BJ (cell line): Measurements from ENCODE around the gene DGKQ. TPM values are rescaled to one million over a fixed set of nuclear protein-coding genes. Genes with fewer than 3 reads are reported as not detected.

Source experiments
- CTCF ChIA-PET: fragments of 350-600 bp; formaldehyde crosslinking; extraction: SDS; loops from one replicate; lab custom pipeline; 2021; ENCODE audit warnings: antibody characterized with exemption, inconsistent platforms; lab: Yijun Ruan, JAX
- POLR2A ChIA-PET: fragments of 300-600 bp; sonication (Branson Sonifier 250); formaldehyde crosslinking; extraction: SDS; loops from one replicate; lab custom pipeline; 2021; ENCODE audit warnings: antibody characterized with exemption; lab: Charles Lee
- DNase-seq: peaks from one replicate; pipeline ENCODE4 v3.0.0-alpha.2; 2011; ENCODE audit warnings: low read depth
- H3K27me3 ChIP-seq: 2 replicates; pipeline ENCODE4 v1.6.0; 2011; ENCODE audit warnings: low read length; ENCODE audit not compliant: control insufficient read depth, insufficient read depth
- H3K36me3 ChIP-seq: 2 replicates; pipeline ENCODE4 v1.5.1; 2011; ENCODE audit warnings: low read length; ENCODE audit not compliant: control insufficient read depth, insufficient read depth
- H3K4me3 ChIP-seq: 2 replicates; pipeline ENCODE4 v1.5.1; 2011; ENCODE audit warnings: low read depth, mild to moderate bottlenecking, control low read depth, low read length
- polyA plus RNA-seq: library from polyadenylated mRNA; depleted of rRNA; stranded (reverse); fragments of >200 nt; gene quantifications from 2 replicates; pipeline ENCODE4 v1.2.3, GENCODE V29; 2011
- TF ChIP-seq, protein P1 (sequence below): IDR thresholded peaks from 2 replicates; pipeline ENCODE4 v1.5.1; 2011; ENCODE audit warnings: low read depth, mild to moderate bottlenecking, control low read depth, inconsistent platforms, low read length, moderate library complexity; ENCODE audit not compliant: insufficient read depth

Gene DGKQ
- polyA plus RNA-seq, 1 experiment, result 6.5 TPM

DNA sequence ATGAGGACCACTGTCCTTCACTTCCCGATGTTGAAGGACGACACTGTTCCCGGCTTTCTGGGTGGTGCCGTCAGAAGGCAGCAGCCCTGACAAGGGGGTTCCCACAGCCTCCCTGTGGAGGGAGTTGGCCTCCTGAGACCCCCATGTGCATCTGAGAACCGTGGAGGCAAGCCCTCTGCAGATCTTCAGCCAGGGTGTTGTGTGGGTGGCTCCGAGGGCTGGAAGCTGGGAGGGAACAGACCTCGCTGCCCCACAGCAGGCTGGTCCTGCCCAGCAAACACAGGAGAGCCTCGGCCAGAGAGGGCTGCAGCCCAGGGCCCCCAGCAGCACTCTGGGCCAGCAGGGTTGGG, 16.2 kb downstream of the DGKQ start:
- Histone ChIP-seq H3K27me3 (no peaks in the 10 kb centered on the region), H3K4me3 (no peak overlapping the region), H3K36me3 (peaks cover 24% of the 10 kb centered on the region)
- CTCF ChIA-PET, result no interaction called here
- POLR2A ChIA-PET, result no interaction called here
- no peak for DNase-seq
- TF ChIP-seq, protein P1, sequence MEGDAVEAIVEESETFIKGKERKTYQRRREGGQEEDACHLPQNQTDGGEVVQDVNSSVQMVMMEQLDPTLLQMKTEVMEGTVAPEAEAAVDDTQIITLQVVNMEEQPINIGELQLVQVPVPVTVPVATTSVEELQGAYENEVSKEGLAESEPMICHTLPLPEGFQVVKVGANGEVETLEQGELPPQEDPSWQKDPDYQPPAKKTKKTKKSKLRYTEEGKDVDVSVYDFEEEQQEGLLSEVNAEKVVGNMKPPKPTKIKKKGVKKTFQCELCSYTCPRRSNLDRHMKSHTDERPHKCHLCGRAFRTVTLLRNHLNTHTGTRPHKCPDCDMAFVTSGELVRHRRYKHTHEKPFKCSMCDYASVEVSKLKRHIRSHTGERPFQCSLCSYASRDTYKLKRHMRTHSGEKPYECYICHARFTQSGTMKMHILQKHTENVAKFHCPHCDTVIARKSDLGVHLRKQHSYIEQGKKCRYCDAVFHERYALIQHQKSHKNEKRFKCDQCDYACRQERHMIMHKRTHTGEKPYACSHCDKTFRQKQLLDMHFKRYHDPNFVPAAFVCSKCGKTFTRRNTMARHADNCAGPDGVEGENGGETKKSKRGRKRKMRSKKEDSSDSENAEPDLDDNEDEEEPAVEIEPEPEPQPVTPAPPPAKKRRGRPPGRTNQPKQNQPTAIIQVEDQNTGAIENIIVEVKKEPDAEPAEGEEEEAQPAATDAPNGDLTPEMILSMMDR, result no peak

DNA sequence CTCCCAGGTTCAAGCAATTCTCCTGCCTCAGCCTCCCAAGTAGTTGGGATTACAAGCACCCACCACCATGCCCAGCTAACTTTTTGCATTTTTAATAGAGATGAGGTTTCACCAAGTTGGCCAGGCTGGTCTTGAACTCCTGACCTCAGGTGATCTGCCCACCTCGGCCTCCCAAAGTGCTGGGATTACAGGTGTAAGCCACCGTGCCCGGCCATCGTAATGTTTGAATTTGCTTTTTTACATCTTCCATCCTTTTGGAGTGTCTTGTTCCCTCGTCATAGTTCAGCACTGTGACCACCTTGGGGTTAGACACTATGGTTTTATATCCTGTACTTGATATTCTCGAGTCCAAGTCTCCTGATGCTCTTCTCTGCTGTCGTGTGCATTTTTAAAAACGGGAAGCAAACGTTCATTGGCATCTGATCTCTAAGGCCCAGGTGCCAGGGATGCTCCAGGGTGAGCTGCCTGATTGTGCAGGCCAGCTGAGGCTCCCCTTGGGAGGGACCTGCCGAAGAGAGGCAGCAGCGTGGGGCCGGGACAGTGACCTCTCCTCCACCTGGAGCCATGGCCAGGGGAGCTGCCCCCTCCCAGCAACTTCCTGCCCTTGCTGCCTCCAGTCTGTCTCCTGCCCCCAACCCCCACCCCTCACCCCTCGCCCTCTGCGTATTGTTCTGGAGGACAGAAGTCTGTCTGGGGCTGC, 16.7 kb downstream of the DGKQ start:
- H3K27me3 ChIP-seq, result no peaks in the 10 kb centered on the region
- ChIA-PET POLR2A (no interaction called here), CTCF (no interaction called here)
- DNase-seq, result no peak
- no peak overlapping the region for H3K4me3 ChIP-seq
- TF ChIP-seq, protein P1, result no peak
- H3K36me3 ChIP-seq, result peaks cover 20% of the 10 kb centered on the region

GRCh38 chr4:955931-956381, 17.4 kb downstream of the DGKQ start:
- TF ChIP-seq, protein P1, result no peak
- POLR2A ChIA-PET, result no interaction called here
- CTCF ChIA-PET, result no interaction called here
- no peak overlapping the region for H3K4me3 ChIP-seq
- no peak for DNase-seq
- no peaks in the 10 kb centered on the region for H3K27me3 ChIP-seq
- peaks cover 16% of the 10 kb centered on the region for H3K36me3 ChIP-seq

DNA sequence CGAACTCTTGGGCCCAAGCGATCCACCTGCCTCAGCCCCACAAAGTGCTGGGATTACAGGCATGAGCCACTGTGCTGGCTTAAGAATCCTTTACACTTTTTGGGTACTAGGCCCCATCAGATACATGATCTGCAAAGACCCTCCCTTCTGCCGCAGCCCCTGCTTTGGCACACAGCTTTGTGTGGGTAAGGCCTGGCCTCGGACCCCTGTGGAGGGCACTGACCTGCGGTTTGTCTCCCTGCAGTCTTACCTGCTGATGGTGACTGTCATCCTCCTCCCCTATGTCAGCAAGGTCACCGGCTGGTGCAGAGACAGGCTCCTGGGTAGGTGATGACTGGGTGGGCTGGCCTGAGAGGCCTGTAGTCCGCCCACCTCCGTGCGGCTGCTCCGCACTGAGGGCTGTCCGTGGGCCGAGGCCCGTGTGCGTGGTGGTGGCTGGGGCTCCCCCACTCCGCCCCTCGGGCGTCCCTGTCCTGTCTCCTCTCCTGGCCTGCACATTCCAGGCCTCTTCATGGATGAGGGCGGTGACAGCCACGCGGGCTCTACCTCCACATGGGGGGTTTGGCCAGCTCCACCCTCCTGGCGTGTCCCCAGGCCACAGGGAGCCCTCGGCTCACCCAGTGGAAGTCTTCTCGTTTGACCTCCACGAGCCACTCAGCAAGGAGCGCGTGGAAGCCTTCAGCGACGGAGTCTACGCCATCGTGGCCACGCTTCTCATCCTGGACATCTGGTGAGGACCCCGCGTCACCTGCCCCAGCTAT, 18.0 kb downstream of the DGKQ start:
- TF ChIP-seq, protein P1, result no peak
- ChIA-PET CTCF (no interaction called here), POLR2A (no interaction called here)
- Histone ChIP-seq H3K36me3 (peaks cover 12% of the 10 kb centered on the region), H3K4me3 (no peak overlapping the region), H3K27me3 (no peaks in the 10 kb centered on the region)
- DNase-seq, result no peak

DNA sequence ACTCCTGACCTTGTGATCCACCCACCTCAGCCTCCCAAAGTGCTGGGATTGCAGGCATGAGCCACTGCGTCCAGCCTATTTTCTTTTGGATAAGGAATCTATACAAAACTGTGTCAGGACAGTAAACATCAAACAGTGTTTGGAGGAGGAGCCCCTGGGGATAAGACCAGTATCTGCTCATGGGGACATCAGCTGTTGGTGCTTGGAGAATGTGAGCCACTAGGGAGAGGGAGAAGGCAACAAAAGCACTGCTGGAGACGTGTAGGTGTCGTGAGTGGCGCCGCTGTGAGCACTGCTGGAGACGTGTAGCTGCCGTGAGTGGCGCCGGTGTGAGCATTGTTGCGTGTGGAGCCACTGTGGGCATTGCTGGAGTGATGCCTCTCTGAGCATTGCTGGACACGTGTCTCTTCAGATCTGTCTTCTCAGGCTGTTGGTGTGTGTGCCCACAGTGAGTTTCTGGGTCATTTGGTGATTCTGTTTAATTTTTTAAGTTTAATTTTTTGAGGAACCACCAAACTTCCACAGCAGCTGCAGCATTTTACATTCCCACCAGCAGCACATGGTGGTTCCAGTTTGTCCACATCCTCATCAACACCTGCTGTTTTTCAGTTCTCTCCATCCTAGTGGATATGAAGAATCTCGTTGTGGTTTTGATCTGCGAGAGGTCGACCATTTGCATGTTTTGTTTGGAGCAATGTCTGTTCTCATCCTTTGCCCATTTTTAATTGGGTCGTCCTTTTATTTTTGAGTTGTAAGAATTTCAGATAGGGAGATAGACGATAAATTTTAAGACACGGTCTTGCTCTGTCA, 19.0 kb downstream of the DGKQ start:
- no peak for DNase-seq
- Histone ChIP-seq H3K4me3 (no peak overlapping the region), H3K36me3 (peaks cover 7% of the 10 kb centered on the region), H3K27me3 (no peaks in the 10 kb centered on the region)
- TF ChIP-seq, protein P1, result no peak
- POLR2A ChIA-PET, result no interaction called here
- CTCF ChIA-PET, result interaction anchor here (0.6 kb wide), 1 partner anchor 12 kb away, joined by 4 read pairs; no protein-coding TSS in a partner anchor
